RWPE2 (cell line): ENCODE results near the gene MIPOL1.
"Not testable (repeated sequence)": the region's sequence is repeated elsewhere in the genome, so short reads cannot be mapped to it uniquely, and the experiment has no call there.

Source experiments
- ATAC-seq: fragments of 200-7000 bp; cut with Tn5 transposase; 3 replicates; pipeline ENCODE4 v1.9.1; 2021; ENCODE audit warnings: low read depth
- DNase-seq: peaks from one replicate; pipeline ENCODE4 v3.0.0-alpha.2; 2020; ENCODE audit warnings: low spot score
- H3K27ac ChIP-seq: fragments of 450-650 bp; 2 replicates; pipeline ENCODE4 v1.5.1; 2017; ENCODE audit warnings: mild to moderate bottlenecking; ENCODE audit not compliant: poor library complexity, severe bottlenecking
- H3K27me3 ChIP-seq: fragments of 250-450 bp; sonication (Bioruptor Pico); 2 replicates; pipeline ENCODE4 v1.5.1; 2021; ENCODE audit warnings: mild to moderate bottlenecking, moderate library complexity; ENCODE audit not compliant: insufficient read depth, poor library complexity, severe bottlenecking
- H3K36me3 ChIP-seq: fragments of 250-450 bp; sonication (Bioruptor Pico); 2 replicates; pipeline ENCODE4 v1.5.1; 2020; ENCODE audit warnings: low read depth, mild to moderate bottlenecking, moderate library complexity
- H3K4me1 ChIP-seq: fragments of 250-450 bp; sonication (Bioruptor Pico); 2 replicates; pipeline ENCODE4 v1.5.1; 2021; ENCODE audit warnings: mild to moderate bottlenecking, moderate library complexity; ENCODE audit not compliant: insufficient read depth, poor library complexity, severe bottlenecking
- H3K4me3 ChIP-seq: fragments of 250-450 bp; sonication (Bioruptor Pico); 2 replicates; pipeline ENCODE4 v1.5.1; 2021; ENCODE audit warnings: mild to moderate bottlenecking, moderate library complexity; ENCODE audit not compliant: severe bottlenecking
- H3K9me3 ChIP-seq: fragments of 250-450 bp; sonication (Bioruptor Pico); 2 replicates; pipeline ENCODE4 v1.5.1; 2021; ENCODE audit warnings: mild to moderate bottlenecking, moderate library complexity; ENCODE audit not compliant: severe bottlenecking
- TF ChIP-seq, protein P1 (sequence below): fragments of 450-650 bp; IDR thresholded peaks from one replicate; pipeline ENCODE4 v1.5.1; 2017; ENCODE audit warnings: mild to moderate bottlenecking, moderate library complexity; ENCODE audit not compliant: poor library complexity, severe bottlenecking

Gene MIPOL1

DNA sequence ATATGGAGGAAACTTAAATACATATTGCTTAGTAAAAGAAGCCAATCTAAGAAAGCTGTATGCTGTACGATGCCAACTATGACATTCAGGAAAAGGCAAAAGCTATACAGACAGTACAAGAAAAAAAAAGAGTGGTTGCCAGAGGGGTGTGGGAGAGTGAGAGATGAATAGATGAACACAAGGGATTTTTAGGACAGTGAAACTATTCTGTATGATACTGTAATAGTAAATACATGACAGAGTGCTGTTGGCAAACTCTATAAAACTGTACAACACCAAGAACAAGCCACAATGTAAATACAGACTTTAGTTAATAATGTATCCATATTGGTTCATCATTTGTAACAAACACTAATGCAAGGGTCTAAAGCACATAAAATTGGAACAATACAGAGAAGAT lies 10.9 kb upstream of the MIPOL1 start:
- H3K27ac ChIP-seq = no peak overlapping the region
- TF ChIP-seq, protein P1, sequence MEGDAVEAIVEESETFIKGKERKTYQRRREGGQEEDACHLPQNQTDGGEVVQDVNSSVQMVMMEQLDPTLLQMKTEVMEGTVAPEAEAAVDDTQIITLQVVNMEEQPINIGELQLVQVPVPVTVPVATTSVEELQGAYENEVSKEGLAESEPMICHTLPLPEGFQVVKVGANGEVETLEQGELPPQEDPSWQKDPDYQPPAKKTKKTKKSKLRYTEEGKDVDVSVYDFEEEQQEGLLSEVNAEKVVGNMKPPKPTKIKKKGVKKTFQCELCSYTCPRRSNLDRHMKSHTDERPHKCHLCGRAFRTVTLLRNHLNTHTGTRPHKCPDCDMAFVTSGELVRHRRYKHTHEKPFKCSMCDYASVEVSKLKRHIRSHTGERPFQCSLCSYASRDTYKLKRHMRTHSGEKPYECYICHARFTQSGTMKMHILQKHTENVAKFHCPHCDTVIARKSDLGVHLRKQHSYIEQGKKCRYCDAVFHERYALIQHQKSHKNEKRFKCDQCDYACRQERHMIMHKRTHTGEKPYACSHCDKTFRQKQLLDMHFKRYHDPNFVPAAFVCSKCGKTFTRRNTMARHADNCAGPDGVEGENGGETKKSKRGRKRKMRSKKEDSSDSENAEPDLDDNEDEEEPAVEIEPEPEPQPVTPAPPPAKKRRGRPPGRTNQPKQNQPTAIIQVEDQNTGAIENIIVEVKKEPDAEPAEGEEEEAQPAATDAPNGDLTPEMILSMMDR = no peak
- ATAC-seq (no peak), DNase-seq (no peak)
- no peaks in the 10 kb centered on the region for H3K27me3 ChIP-seq
- H3K9me3 ChIP-seq = no peaks in the 10 kb centered on the region
- H3K36me3 ChIP-seq = no peaks in the 10 kb centered on the region
- no peak overlapping the region for H3K4me3 ChIP-seq
- no peaks in the 10 kb centered on the region for H3K4me1 ChIP-seq

DNA sequence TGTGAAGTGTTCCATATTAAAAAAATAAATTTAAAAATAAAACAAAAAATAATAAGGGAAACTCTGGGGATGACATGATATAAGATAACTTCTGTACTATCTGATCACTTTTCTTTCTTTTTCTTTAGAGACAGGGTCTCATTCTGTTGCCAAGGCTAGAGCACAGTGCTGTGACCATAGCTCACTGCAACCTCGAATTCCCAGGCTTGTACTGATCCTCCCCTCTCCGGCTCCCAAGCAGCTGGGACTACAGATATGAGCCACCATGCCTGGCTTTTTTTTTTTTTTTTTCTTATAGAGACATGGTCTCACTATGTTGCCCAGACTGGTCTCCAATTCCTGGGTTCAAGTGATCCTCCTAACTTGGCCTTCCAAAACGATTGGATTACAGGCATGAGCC lies 10.4 kb upstream of the MIPOL1 start:
- DNase-seq (no peak), ATAC-seq (no peak)
- TF ChIP-seq, protein P1 = no peak
- Histone ChIP-seq H3K27me3 (no peaks in the 10 kb centered on the region), H3K9me3 (no peaks in the 10 kb centered on the region), H3K4me1 (no peaks in the 10 kb centered on the region), H3K36me3 (no peaks in the 10 kb centered on the region), H3K27ac (no peak overlapping the region), H3K4me3 (no peak overlapping the region)

DNA sequence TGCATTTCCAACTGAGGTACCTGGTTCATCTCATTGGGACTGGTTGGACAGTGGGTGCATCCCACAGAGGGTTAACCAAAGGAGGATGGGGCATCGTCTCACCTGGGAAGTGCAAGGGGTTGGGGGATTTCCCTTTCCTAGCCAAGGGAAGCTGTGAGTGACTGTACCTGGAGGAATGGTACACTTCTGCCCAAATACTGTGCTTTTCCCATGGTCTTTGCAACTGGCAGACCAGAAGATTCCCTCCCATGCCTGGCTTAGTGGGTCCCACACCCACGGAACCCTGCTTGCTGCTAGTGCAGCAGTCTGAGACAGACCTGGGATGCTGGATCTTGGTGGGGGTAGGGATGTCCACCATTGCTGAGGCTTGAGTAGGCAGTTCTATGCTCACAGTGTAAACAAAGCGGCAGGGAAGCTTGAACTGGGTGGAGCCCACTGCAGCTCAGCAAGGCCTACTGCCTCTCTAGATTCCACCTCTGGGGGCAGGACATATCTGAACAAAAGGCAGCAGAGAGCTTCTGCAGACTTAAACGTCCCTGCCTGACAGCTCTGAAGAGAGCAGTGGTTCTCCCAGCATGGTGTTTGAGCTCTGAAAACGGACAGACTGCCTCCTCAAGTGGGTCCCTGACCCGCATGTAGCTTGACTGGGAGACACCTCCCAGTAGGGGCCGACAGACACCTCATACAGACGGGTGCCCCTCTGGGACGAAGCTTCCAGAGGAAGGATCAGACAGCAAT lies 9.7 kb upstream of the MIPOL1 start:
- ATAC-seq, DNase-seq, H3K4me1 ChIP-seq, H3K27ac ChIP-seq, H3K27me3 ChIP-seq, H3K4me3 ChIP-seq, H3K36me3 ChIP-seq, H3K9me3 ChIP-seq: not testable (repeated sequence)

DNA sequence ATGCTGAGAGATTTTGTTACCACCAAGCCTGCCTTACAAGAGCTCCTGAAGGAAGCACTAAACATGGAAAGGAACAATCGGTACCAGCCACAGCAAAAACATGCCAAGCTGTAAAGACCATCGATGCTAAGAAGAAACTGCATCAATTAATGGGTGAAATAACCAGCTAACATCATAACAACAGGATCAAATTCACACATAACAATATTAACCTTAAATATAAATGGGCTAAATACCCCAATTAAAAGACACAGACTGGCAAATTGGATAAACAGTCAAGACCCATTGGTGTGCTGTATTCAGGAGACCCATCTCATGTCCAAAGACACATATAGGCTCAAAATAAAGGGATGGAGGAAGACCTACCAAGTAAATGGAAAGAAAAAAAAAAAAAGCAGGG lies 8.0 kb upstream of the MIPOL1 start:
- not testable (repeated sequence) for H3K4me3 ChIP-seq, H3K4me1 ChIP-seq, H3K36me3 ChIP-seq, H3K27me3 ChIP-seq, H3K9me3 ChIP-seq, ATAC-seq, DNase-seq, H3K27ac ChIP-seq

DNA sequence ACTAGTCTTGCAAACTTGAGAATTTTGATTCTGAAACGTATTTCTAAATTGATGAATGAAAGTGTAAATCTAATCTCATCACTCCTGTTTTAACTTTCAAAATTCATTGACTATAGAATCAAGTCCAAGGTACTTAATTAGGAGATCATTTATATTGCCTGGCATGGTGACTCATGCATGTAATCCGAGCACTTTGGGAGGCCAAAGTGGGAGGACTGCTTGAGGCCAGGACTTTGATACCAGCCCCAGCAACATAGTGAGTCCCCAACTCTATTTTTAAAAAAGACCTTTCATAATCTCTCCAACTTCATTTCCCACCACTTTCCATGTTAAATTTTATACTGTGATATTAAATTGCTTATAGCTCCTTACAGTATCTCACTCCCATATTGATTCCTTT lies 3.0 kb upstream of the MIPOL1 start:
- TF ChIP-seq, protein P1 = no peak
- Histone ChIP-seq H3K36me3 (no peaks in the 10 kb centered on the region), H3K4me1 (peaks cover 24% of the 10 kb centered on the region), H3K27ac (peak overlapping the region; percentile 77), H3K4me3 (no peak overlapping the region), H3K9me3 (no peaks in the 10 kb centered on the region), H3K27me3 (no peaks in the 10 kb centered on the region)
- no peak for ATAC-seq
- DNase-seq = no peak

DNA sequence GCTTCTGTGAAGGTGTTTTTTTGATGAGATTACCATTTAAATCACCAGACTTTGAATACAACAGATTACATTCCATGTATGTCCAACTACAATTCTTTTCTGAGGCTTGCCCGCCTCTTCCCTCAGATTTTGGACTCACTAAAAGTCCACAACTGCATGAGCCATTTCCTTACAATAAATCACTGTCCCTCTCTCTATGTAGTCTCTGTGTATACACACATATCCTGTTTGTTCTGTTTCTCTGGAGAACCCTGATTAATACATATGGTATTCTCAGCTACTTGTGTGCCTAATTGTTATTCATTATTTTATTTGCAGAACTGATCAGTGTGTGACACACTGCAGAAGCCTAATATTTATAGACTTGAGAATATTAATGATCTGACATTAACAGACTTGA lies 2.4 kb upstream of the MIPOL1 start:
- Histone ChIP-seq H3K9me3 (no peaks in the 10 kb centered on the region), H3K4me3 (no peak overlapping the region), H3K36me3 (no peaks in the 10 kb centered on the region), H3K4me1 (peaks cover 24% of the 10 kb centered on the region), H3K27ac (peak overlapping the region; percentile 77), H3K27me3 (no peaks in the 10 kb centered on the region)
- TF ChIP-seq, protein P1 = no peak
- DNase-seq = no peak
- peak; percentile 68 for ATAC-seq
